Liver (tissue), 9 donors: ENCODE results near the gene PLP2. TPM values are rescaled to one million over a fixed set of nuclear protein-coding genes. Genes with fewer than 3 reads are reported as not detected.
A peak's percentile ranks its signal among the peaks of the same experiment; 100 is the strongest.

ENCODE experiments used
- DNase-seq: peaks from one replicate; pipeline ENCODE4 v3.0.0-alpha.2; 2017; ENCODE audit warnings: low spot score
- H3K27ac ChIP-seq, 2 donors: one replicate each; pipeline ENCODE4 v1.7.0; 2013; ENCODE audit warnings: inconsistent platforms in 2 of 2, low read length in 2 of 2, control low read depth in 1 of 2, low read depth in 1 of 2, mild to moderate bottlenecking in 1 of 2
- H3K27me3 ChIP-seq, 4 donors: one replicate each; pipeline versions ENCODE4 v1.6.1 to v1.7.0; 2013; ENCODE audit warnings: low read length in 3 of 4, inconsistent platforms in 1 of 4, mild to moderate bottlenecking in 1 of 4, moderate library complexity in 1 of 4; ENCODE audit not compliant: control insufficient read depth in 4 of 4, insufficient read depth in 4 of 4
- H3K36me3 ChIP-seq, 4 donors: one replicate each; pipeline versions ENCODE4 v1.6.1 to v1.7.0; 2013; ENCODE audit warnings: low read length in 3 of 4, mild to moderate bottlenecking in 3 of 4, low read depth in 1 of 4, moderate library complexity in 1 of 4; ENCODE audit not compliant: control insufficient read depth in 4 of 4, insufficient read depth in 3 of 4
- H3K4me1 ChIP-seq, 4 donors: one replicate each; pipeline versions ENCODE4 v1.6.1 to v1.7.0; 2013; ENCODE audit warnings: low read length in 3 of 4, mild to moderate bottlenecking in 3 of 4, moderate library complexity in 1 of 4; ENCODE audit not compliant: control insufficient read depth in 4 of 4, insufficient read depth in 4 of 4
- H3K4me3 ChIP-seq, 3 donors: one replicate each; pipeline versions ENCODE4 v1.6.1 to v1.7.0; 2013; ENCODE audit warnings: low read length in 3 of 3, control low read depth in 1 of 3, low read depth in 1 of 3, mild to moderate bottlenecking in 1 of 3
- H3K9ac ChIP-seq, 2 donors: one replicate each; pipeline ENCODE4 v1.7.0; 2013; ENCODE audit warnings: low read length in 2 of 2, mild to moderate bottlenecking in 2 of 2, moderate library complexity in 2 of 2, control low read depth in 1 of 2, low read depth in 1 of 2
- H3K9me3 ChIP-seq, 4 donors: one replicate each; pipeline versions ENCODE4 v1.6.1 to v1.7.0; 2013; ENCODE audit warnings: low read length in 3 of 4; ENCODE audit not compliant: control insufficient read depth in 4 of 4
- EGR1 ChIP-seq, 2 donors: IDR thresholded peaks; 2 replicates each; pipeline ENCODE4 v1.6.1; 2016 to 2018; ENCODE audit warnings: antibody characterized with exemption in 2 of 2, low read depth in 2 of 2
- FOXA1 ChIP-seq: IDR thresholded peaks from 2 replicates; pipeline ENCODE4 v1.6.1; 2016; ENCODE audit warnings: antibody characterized with exemption
- HNF4A ChIP-seq, 2 donors: conservative IDR thresholded peaks; 2 replicates each; pipeline ENCODE4 v1.6.1; 2016; ENCODE audit warnings: antibody characterized with exemption in 2 of 2, mild to moderate bottlenecking in 2 of 2
- RAD21 ChIP-seq, 2 donors: IDR thresholded peaks; 2 replicates each; pipeline ENCODE4 v1.6.1; 2016; ENCODE audit warnings: antibody characterized with exemption in 2 of 2, mild to moderate bottlenecking in 2 of 2
- REST ChIP-seq: IDR thresholded peaks from 2 replicates; pipeline ENCODE4 v1.6.1; 2016; ENCODE audit warnings: antibody characterized with exemption, mild to moderate bottlenecking
- YY1 ChIP-seq: IDR thresholded peaks from 2 replicates; pipeline ENCODE4 v1.6.1; 2016; ENCODE audit warnings: antibody characterized with exemption, mild to moderate bottlenecking
- ZBTB33 ChIP-seq: IDR thresholded peaks from 2 replicates; pipeline ENCODE4 v1.6.1; 2016; ENCODE audit warnings: antibody characterized with exemption
- WGBS: extraction: QIAGEN DNeasy Blood & Tissue Kit; methylation state at CpG from one replicate; pipeline ENCODE4 v1.1.7; 2013; 5-methylcytosine and 5-hydroxymethylcytosine counted together
- polyA plus RNA-seq, 2 donors: library from polyadenylated mRNA; stranded (reverse) in 1 of 2; unstranded in 1 of 2; fragments of 200-250 nt in 1 of 2; fragments of >200 nt in 1 of 2; fragmentation: Nextera tagmentation in 1 of 2; extraction: Ambion mirVana in 1 of 2; gene quantifications; one replicate each; pipeline versions ENCODE4 v1.2.1 to v1.2.3, GENCODE V29; 2013 to 2015
- total RNA-seq, 2 donors: library from RNA; depleted of rRNA; stranded (reverse); fragments of >200 nt; gene quantifications; one replicate each; pipeline ENCODE4 v1.2.3, GENCODE V29; 2014
- TF ChIP-seq, protein P1 (sequence below): fragments of 150-350 bp; IDR thresholded peaks from 2 replicates; pipeline ENCODE4 v1.5.1; 2017; ENCODE audit warnings: improper control_type of control experiment, low read depth, low read length; ENCODE audit not compliant: missing input control
- donor health status: healthy.
- donor health status: healthy.
- donor health status: healthy.
- donor health status: healthy.
- donor health status: healthy.

The PLP2 gene
- total and polyA plus RNA-seq, 4 donors: 2.4 to 24.5 (median 14.7) TPM

- peaks cover 0 to 4% (median 2%) of the 10 kb centered on the region in 4 donors for H3K4me1 ChIP-seq
- no peaks in the 10 kb centered on the region for H3K9me3 ChIP-seq
- no peaks in the 10 kb centered on the region for H3K27me3 ChIP-seq
- peak within 1 kb of the TSS in 2 of 3 donors; percentile 24 to 27 for H3K4me3 ChIP-seq
- no peak within 1 kb of the TSS for H3K9ac ChIP-seq
- no peak for TF ChIP-seq FOXA1
- TF ChIP-seq YY1: peak; percentile 87
- TF ChIP-seq REST: peak; percentile 98
- peak in 1 of 2 donors; percentile 21 for TF ChIP-seq RAD21 (IDR thresholded peaks at IDR 0.05)
- 2% methylated on average over 61 of the region's 61 CpGs for WGBS
- H3K36me3 ChIP-seq: no peaks in the 10 kb centered on the region
- no peak within 1 kb of the TSS for H3K27ac ChIP-seq
- peak; percentile 85 for DNase-seq
These were observed 28.4 kb downstream of the PLP2 start, which contains the start of gene SYP for GRCh38 chrX:49199906-49200771. TSS of gene SYP (minus strand) at chrX:49200193. CDS start at chrX:49200186, 7 bp downstream.

DNA sequence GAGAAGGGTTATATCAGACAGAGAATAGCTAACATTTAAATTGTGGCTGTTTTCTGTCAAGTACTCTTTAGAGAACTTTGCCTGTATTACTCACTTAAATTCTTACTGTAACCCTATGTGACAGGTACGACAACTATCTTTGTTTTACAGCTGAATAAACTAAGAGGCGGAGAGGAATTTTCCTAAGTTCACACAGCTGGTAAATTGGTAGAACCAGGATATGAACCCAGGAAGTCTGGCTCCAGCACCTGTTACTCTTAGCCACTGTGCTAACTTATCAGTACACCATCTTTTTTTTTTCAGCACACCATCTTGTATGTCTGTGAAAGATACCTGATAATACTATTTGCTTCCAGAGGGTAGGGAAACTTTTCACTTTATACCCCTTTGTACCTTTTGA is 30.3 kb downstream of the PLP2 start:
- Histone ChIP-seq H3K4me1 (peaks cover 0 to 4% (median 2%) of the 10 kb centered on the region in 4 donors), H3K27me3 (no peaks in the 10 kb centered on the region), H3K9me3 (no peaks in the 10 kb centered on the region), H3K4me3 (no peak overlapping the region), H3K36me3 (no peaks in the 10 kb centered on the region), H3K9ac (no peak overlapping the region), H3K27ac (no peak overlapping the region)
- TF ChIP-seq EGR1 (IDR thresholded peaks at IDR 0.05; ENCODE audit: low read depth in 2 of 2): no peak
- TF ChIP-seq ZBTB33: no peak
- 80% methylated on average over 2 of the region's 2 CpGs for WGBS
- no peak for DNase-seq

DNA sequence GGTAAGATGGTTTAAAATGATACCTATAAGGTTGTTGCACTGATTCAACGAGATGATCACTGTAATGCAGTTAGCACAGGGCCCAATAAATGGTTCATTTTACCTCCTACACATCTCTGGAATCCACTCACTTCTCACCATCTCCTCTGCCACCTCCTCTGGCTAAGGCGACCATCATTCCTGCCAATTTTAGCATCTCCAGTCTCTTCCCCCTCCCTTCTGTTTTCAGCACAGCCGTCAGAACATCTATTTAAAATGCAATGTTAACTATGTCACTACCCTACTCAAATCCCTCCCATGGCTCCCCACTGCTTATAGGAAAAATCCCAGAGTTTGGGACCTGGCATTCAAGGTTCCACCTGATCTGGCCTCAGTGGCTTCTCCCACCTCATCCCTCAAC is 31.8 kb downstream of the PLP2 start:
- no peaks in the 10 kb centered on the region for H3K27me3 ChIP-seq
- H3K9me3 ChIP-seq: no peaks in the 10 kb centered on the region
- H3K9ac ChIP-seq: no peak overlapping the region
- H3K27ac ChIP-seq: no peak overlapping the region
- WGBS: 74% methylated on average over 3 of the region's 3 CpGs
- TF ChIP-seq, protein P1, sequence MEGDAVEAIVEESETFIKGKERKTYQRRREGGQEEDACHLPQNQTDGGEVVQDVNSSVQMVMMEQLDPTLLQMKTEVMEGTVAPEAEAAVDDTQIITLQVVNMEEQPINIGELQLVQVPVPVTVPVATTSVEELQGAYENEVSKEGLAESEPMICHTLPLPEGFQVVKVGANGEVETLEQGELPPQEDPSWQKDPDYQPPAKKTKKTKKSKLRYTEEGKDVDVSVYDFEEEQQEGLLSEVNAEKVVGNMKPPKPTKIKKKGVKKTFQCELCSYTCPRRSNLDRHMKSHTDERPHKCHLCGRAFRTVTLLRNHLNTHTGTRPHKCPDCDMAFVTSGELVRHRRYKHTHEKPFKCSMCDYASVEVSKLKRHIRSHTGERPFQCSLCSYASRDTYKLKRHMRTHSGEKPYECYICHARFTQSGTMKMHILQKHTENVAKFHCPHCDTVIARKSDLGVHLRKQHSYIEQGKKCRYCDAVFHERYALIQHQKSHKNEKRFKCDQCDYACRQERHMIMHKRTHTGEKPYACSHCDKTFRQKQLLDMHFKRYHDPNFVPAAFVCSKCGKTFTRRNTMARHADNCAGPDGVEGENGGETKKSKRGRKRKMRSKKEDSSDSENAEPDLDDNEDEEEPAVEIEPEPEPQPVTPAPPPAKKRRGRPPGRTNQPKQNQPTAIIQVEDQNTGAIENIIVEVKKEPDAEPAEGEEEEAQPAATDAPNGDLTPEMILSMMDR: no peak
- TF ChIP-seq HNF4A (conservative IDR thresholded peaks at IDR 0.05): no peak
- TF ChIP-seq REST: no peak
- H3K4me1 ChIP-seq: peaks cover 0 to 4% (median 2%) of the 10 kb centered on the region in 4 donors
- DNase-seq: no peak
- H3K36me3 ChIP-seq: no peaks in the 10 kb centered on the region
- H3K4me3 ChIP-seq: no peak overlapping the region
